SK-N-DZ (cell line): ENCODE results near the gene NPPB.

Experiments
- DNase-seq: peaks from one replicate; pipeline ENCODE4 v3.0.0-alpha.2; 2015; ENCODE audit warnings: low spot score
- small RNA-seq, 2 experiments: library from RNA; depleted of rRNA; stranded (forward); fragments of <200 nt; gene quantifications; one replicate each; pipeline ENCODE3, GENCODE V24; 2014

NPPB gene

DNA sequence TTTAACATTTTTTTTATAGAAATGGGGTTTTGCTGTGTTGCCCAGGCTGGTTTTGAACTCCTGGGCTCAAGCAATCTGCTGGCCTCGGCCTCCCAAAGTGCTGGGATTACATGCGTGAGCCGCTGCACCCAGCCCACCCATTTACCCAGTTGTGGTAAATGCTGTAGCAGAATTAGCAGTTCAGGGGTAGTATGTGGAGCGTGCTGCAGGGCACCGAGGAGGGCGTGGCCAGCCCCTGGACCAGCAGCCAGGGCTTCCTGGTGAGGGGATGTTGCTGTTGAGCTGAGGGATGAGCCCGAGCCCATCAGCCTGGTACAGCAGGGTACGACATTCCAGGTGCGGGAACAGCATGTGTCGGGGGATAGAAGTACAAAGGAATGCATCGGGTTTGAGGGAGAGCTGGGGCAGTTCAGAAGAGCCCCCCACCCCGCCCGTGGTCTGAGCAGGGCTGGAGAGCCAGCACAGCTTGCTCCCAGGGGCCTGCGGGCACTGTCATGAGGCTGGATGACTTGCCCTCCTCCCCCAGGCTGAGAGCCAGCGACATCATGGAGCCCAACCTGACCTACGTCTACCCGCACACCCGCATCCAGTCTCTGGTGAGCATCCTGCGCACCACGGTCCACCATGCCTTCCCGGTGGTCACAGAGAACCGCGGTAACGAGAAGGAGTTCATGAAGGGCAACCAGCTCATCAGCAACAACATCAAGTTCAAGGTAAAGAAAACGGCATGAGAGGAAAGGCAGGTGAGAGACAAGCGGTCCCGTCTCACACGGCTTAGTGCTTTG is 23.1 kb downstream of the NPPB start:
- no peak for DNase-seq

DNA sequence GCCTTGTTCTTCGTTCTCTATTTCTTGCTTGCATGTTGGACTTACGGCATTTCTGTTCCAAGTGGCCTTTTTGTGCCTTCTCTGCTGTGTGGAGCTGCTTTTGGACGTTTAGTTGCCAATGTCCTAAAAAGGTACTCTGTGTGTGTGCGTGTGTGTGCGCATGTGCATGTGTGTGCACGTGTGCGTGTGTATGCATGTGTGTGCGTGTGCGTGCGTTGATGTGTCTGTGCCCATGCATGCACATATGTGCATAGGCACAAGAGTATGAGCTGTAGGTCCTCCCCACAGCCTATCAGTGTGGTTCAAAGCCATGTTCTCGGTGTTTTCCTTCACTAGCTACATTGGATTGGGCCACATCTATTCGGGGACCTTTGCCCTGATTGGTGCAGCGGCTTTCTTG is 24.8 kb downstream of the NPPB start:
- DNase-seq: no peak

GRCh38 chr1:11833497-11833896 is 25.2 kb downstream of the NPPB start:
- DNase-seq: no peak

DNA sequence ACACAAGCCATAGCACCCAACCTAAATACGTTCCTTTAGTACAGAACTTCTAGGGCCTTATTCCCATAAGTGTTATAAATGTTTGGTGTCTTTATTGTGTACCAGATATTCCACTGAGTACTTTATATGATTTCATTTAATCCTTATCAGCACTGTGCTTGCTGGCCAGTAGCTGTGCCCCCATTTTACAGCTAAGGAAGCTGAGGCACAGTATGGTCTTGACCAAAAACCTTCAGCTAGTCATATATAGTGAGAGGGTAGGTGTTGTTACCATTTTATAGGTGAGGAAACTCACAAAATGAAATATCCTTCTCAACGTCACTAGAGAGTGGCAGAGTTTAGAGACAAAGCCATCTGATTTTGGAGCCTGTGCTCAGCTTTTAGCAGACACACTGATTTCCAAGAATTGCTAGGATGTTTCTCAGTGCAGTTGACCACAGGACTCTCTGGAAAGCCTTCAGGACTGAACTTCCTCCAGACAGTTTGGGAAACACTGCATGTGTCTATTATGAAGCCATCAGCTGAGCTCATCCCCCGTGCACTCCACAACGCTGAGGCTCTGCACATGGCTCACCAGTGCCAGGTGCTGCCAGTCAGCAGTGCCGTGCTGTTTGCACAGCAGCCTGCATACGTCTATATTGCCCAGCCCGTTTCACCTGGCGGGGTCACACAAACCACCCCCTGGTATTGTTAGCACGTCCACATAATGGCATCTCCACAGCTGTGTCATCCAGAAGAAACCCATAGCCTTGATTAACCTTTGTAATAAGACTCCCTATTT is 26.6 kb downstream of the NPPB start:
- no peak for DNase-seq

- no peak for DNase-seq
Measured at GRCh38 chr1:11828511-11828910, 30.2 kb downstream of the NPPB start.

DNA sequence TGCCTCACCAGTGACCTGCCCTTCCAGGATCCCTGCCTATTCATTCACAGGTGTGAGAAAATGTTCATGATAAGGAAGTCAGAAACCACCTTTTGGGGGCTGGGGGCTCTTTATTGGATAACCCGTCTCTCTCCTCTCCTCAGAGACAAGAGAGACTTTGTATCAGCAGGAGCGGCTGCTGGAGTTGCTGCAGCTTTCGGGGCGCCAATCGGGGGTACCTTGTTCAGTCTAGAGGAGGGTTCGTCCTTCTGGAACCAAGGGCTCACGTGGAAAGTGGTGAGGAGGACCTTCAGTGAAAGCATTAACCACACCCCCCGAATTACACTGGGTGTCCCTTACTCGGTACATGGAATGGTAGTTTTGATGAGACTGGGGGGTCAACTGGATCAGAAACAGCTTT is 31.8 kb downstream of the NPPB start:
- no peak for DNase-seq

DNA sequence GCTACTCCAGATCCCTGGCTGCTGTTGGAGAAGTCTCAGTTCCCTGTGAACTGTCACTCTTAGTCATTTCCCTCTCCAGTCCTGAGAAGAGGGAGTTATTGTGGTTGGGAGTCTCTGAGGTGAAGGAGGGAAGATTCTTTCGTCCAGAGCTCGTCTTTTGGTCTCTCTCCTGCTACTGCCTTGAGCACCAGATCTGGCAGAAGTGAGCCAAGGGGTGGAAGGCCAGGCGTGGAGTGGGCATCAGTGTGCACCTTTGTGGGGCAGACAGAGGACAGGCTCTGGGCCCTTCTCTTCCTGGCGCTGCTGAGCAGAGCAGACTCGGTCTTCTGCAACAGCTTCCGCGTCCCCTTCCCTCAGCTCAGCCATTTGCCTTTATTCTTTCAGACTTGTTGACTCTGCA is 33.6 kb downstream of the NPPB start:
- no peak for DNase-seq

GRCh38 chr1:11823366-11824137 is 35.2 kb downstream of the NPPB start:
- no peak for DNase-seq

- DNase-seq: no peak
Measured at GRCh38 chr1:11822091-11822490, 36.7 kb downstream of the NPPB start.

- no peak for DNase-seq
Measured at GRCh38 chr1:11817192-11817591, 41.6 kb downstream of the NPPB start.

DNA sequence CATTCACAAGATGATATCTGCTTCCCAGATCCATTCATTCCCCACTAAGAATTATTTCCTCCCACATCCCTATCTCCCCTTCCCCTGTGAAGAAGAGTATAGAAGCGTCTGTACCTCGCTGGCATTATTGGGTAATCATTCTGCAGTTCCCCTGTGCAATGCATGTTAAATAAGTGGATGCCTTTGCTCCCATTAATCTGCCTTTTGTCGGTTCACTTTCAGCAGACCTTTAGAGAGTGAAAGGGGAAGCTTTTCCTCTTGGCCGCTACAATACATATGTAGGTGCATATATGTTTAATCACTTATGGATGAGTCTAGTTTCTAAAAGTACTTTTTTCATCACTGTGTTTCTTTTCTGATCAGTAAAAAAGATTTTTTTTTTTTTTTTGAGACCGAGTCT is 45.7 kb downstream of the NPPB start:
- no peak for DNase-seq

Small RNAs within 50 kb of the gene (small RNA-seq; reads per million reads assigned to genes)
- gene RF02156: 0 reads per million in 2 experiments
- gene RF02157: 0 reads per million in 2 experiments
- gene RF02158: 0 reads per million in 2 experiments
